Psoas muscle (tissue), 8 donors: ENCODE data around the gene PLCD3. TPM values are rescaled to one million over a fixed set of nuclear protein-coding genes. Genes with fewer than 3 reads are reported as not detected.
A peak's percentile ranks its signal among the peaks of the same experiment; 100 is the strongest.

Experiments
- ATAC-seq, 4 donors: fragments of 200-7000 bp; cut with Tn5 transposase; one replicate each; pipeline ENCODE4 v1.9.1; 2020; ENCODE audit warnings: moderate library complexity in 3 of 4, mild to moderate bottlenecking in 2 of 4
- DNase-seq, 2 donors: peaks; one replicate each; pipeline ENCODE4 v3.0.0-alpha.2; 2020
- H3K27ac ChIP-seq: fragments of 200-600 bp; one replicate; pipeline ENCODE4 v1.8.0; 2022
- H3K27me3 ChIP-seq, 3 donors: fragments of 200-600 bp in 1 of 3; one replicate each; pipeline versions ENCODE4 v1.6.1 to v1.8.0; 2013 to 2022; ENCODE audit warnings: low read length in 2 of 3, mild to moderate bottlenecking in 2 of 3, moderate library complexity in 1 of 3; ENCODE audit not compliant: insufficient read depth in 3 of 3
- H3K36me3 ChIP-seq, 2 donors: fragments of 200-600 bp in 1 of 2; one replicate each; pipeline versions ENCODE4 v1.6.1 to v1.8.0; 2013 to 2022; ENCODE audit warnings: low read depth in 1 of 2, mild to moderate bottlenecking in 1 of 2, moderate library complexity in 1 of 2; ENCODE audit not compliant: insufficient read depth in 1 of 2
- H3K4me1 ChIP-seq: fragments of 200-600 bp; one replicate; pipeline ENCODE4 v1.8.0; 2022
- H3K4me3 ChIP-seq: fragments of 200-600 bp; one replicate; pipeline ENCODE4 v1.8.0; 2022; ENCODE audit warnings: mild to moderate bottlenecking
- H3K9me3 ChIP-seq: fragments of 200-600 bp; one replicate; pipeline ENCODE4 v1.8.0; 2022
- CTCF ChIP-seq: fragments of 200-600 bp; IDR thresholded peaks from one replicate; pipeline ENCODE4 v1.8.0; 2022; ENCODE audit warnings: antibody characterized with exemption
- WGBS, 3 donors: extraction: QIAGEN DNeasy Blood & Tissue Kit; methylation state at CpG; one replicate each; pipeline versions ENCODE4 v1.1.6 to v1.1.7; 2013; 5-methylcytosine and 5-hydroxymethylcytosine counted together
- intact Hi-C, 2 donors: fragments of 100-400 bp; cut with DNase I; formaldehyde crosslinking; loops; one replicate each; pipeline versions ENCODE4 v1.11.0 to v1.14.2; 2022
- polyA plus RNA-seq, 3 donors: library from polyadenylated mRNA; stranded (reverse); fragments of 200-250 nt; gene quantifications; one replicate each; pipeline ENCODE4 v1.2.3, GENCODE V29; 2013
- total RNA-seq, 4 donors: library from RNA; stranded (reverse); fragmentation: NEBNext Ultra II Directional in 2 of 4; extraction: Animal tissue kit (Norgen Biotek cat#: 25700) in 2 of 4; gene quantifications; one replicate each; pipeline versions ENCODE4 v1.2.1 to v1.2.4, GENCODE V29; 2021 to 2023
- donor health status: healthy with polysubstance abuse.
- donor health status: DM: no; HTN: no; CAD: no; lungs with moderate emphysema.
- donor health status: Bipolar disorder and iron deficiency.
- donor health status: healthy.
- donor health status: DM: yes; HTN: yes; CAD: no.
- donor health status: DM: no; HTN: no; CAD: no.
- donor health status: DM: no; HTN: no; CAD: no.
- donor health status: DM: yes; HTN: yes; CAD: no.

The PLCD3 gene
- total and polyA plus RNA-seq, 7 donors = 57.0 to 217 (median 167) TPM

- WGBS, 3 donors = 32 to 65% (median 40%) methylated on average over 13 of the region's 13 CpGs
- Histone ChIP-seq H3K4me3 (no peak overlapping the region), H3K9me3 (no peaks in the 10 kb centered on the region), H3K4me1 (peaks cover 55% of the 10 kb centered on the region), H3K27ac (peak overlapping the region; percentile 16), H3K36me3 (peaks cover 19 to 72% of the 10 kb centered on the region in 2 donors), H3K27me3 (no peaks in the 10 kb centered on the region)
- ATAC-seq (no peak), DNase-seq (no peak)
- TF ChIP-seq CTCF = no peak
- intact Hi-C loops = no loop called here
Measured at GRCh38 chr17:45107293-45108010, 24.9 kb downstream of the PLCD3 start.

- DNase-seq = no peak
- Histone ChIP-seq H3K4me1 (peaks cover 48% of the 10 kb centered on the region), H3K9me3 (no peaks in the 10 kb centered on the region), H3K27me3 (no peaks in the 10 kb centered on the region), H3K4me3 (no peak overlapping the region), H3K27ac (peak overlapping the region; percentile 51), H3K36me3 (peaks cover 19 to 77% of the 10 kb centered on the region in 2 donors)
- no peak for ATAC-seq
- intact Hi-C loops = no loop called here
- no peak for TF ChIP-seq CTCF
- WGBS, 3 donors = 45 to 64% (median 63%) methylated on average over 5 of the region's 5 CpGs
Measured at GRCh38 chr17:45106582-45106981, 25.7 kb downstream of the PLCD3 start.

- H3K4me3 ChIP-seq = no peak overlapping the region
- H3K27ac ChIP-seq = peak overlapping the region; percentile 51
- no peaks in the 10 kb centered on the region for H3K9me3 ChIP-seq
- H3K4me1 ChIP-seq = peaks cover 44% of the 10 kb centered on the region
- H3K36me3 ChIP-seq = peaks cover 19 to 82% of the 10 kb centered on the region in 2 donors
- ATAC-seq (peak in 1 of 4 donors; percentile 34), DNase-seq (no peak)
- WGBS, 3 donors = 37 to 58% (median 41%) methylated on average over 5 of the region's 5 CpGs
- intact Hi-C loops = no loop called here
- no peaks in the 10 kb centered on the region for H3K27me3 ChIP-seq
- no peak for TF ChIP-seq CTCF
Measured at GRCh38 chr17:45106096-45106495, 26.2 kb downstream of the PLCD3 start.

- 45 to 66% (median 48%) methylated on average over 17 of the region's 17 CpGs for WGBS, 3 donors
- intact Hi-C loops = no loop called here
- Histone ChIP-seq H3K4me3 (no peak overlapping the region), H3K9me3 (no peaks in the 10 kb centered on the region), H3K27ac (peak overlapping the region; percentile 27), H3K4me1 (peaks cover 34% of the 10 kb centered on the region), H3K36me3 (peaks cover 19 to 92% of the 10 kb centered on the region in 2 donors), H3K27me3 (no peaks in the 10 kb centered on the region)
- no peak for TF ChIP-seq CTCF
- DNase-seq (no peak), ATAC-seq (peak; percentile 4 to 13 (median 8))
Measured at GRCh38 chr17:45104907-45105624, 27.2 kb downstream of the PLCD3 start.
